ENCODE measurements around the gene NCOA7. TPM values are rescaled to one million over a fixed set of nuclear protein-coding genes. Genes with fewer than 3 reads are reported as not detected.

NCOA7 gene
- total and polyA plus RNA-seq, 10 of the 15 experiments (the other 5 are each of a cell fraction or from before 2014, with no cell fraction given) = 18.9 to 50.3 (median 34.2) TPM

GRCh38 chr6:125841356-125842090 lies 50.8 kb downstream of the NCOA7 start:
- ChIA-PET POLR2A (interaction anchor here (1.3 kb wide), 1 partner anchor 11 kb away, joined by 4 read pairs; no protein-coding TSS in a partner anchor), CTCF (interaction anchor here (0.6 kb wide), 1 partner anchor 25 kb away, joined by 3 read pairs; no protein-coding TSS in a partner anchor), SMC1A (ENCODE audit: uncharacterized antibody, unreplicated experiment) (interaction anchor here (1.2 kb wide), 1 partner anchor 12 kb away, joined by 4 read pairs; no protein-coding TSS in a partner anchor), RAD21 (ENCODE audit: unreplicated experiment) (interaction anchor here (1.2 to 1.7 kb wide), 2 partner anchors 50 to 115 kb away, joined by 3 to 4 read pairs; partner anchors contain the start of gene HINT3)
- ATAC-seq (no peak), DNase-seq (ENCODE audit: low read depth, low spot score) (no peak), FAIRE-seq (no peak)
- Histone ChIP-seq H3K9me3 (replicated peaks; ENCODE audit: control insufficient read depth, insufficient read depth, low read length) (no peaks in the 10 kb centered on the region), H2AFZ (ENCODE audit: control insufficient read depth, low read depth, low read length) (no peak overlapping the region), H3K27me3 (replicated peaks in 1 of 2; ENCODE audit: control insufficient read depth in 2 of 2, insufficient read depth in 2 of 2, low read length in 1 of 2) (no peaks in the 10 kb centered on the region), H3K79me2 (ENCODE audit: control insufficient read depth, insufficient read depth, low read length) (peaks cover 7% of the 10 kb centered on the region), H3K9ac (ENCODE audit: control insufficient read depth, insufficient read depth, low read length) (no peak overlapping the region), H4K20me1 (ENCODE audit: control insufficient read depth, insufficient read depth) (no peaks in the 10 kb centered on the region), H3K4me1 (ENCODE audit: control insufficient read depth, insufficient read depth, low read length) (no peaks in the 10 kb centered on the region), H3K36me3 (ENCODE audit: control insufficient read depth in 2 of 2, insufficient read depth in 2 of 2, low read length in 1 of 2) (no peaks in the 10 kb centered on the region), H3K27ac (ENCODE audit: control insufficient read depth, insufficient read depth) (no peak overlapping the region), H3K4me3 (no peak overlapping the region), H3K4me2 (ENCODE audit: control insufficient read depth, insufficient read depth) (no peak overlapping the region)
- in situ Hi-C loops (cut with MboI) = no loop called here
- 100% methylated on average over 5 of the region's 5 CpGs for WGBS (ENCODE audit: insufficient coverage, insufficient replicate concordance, low lambda C conversion rate, missing lambda C conversion rate)
- intact Hi-C loops (cut with micrococcal nuclease; ENCODE audit: unreplicated experiment) = no loop called here
- BruUV-seq (replicated peaks) = no TSS peak
- no peak for TF ChIP-seq NFYB (IDR thresholded peaks at IDR 0.05; ENCODE audit: insufficient read depth, low read depth, low read length)
- no peak for TF ChIP-seq SRF (IDR thresholded peaks at IDR 0.05; ENCODE audit: low read depth in 2 of 2, low read length in 2 of 2)
- TF ChIP-seq BCLAF1 (IDR thresholded peaks at IDR 0.05) = no peak
- no peak for TF ChIP-seq CHD1 (IDR thresholded peaks at IDR 0.05; ENCODE audit: low read depth, low read length)
- no peak for TF ChIP-seq SUZ12 (IDR thresholded peaks at IDR 0.05; ENCODE audit: unreplicated experiment)
- no peak for TF ChIP-seq CREM (IDR thresholded peaks at IDR 0.05; ENCODE audit: low read depth)
- no peak for TF ChIP-seq ZBTB11 (CRISPR knock-in tag; IDR thresholded peaks at IDR 0.05)
- no peak for TF ChIP-seq TCF7 (IDR thresholded peaks at IDR 0.05; ENCODE audit: borderline replicate concordance)
- no peak for TF ChIP-seq E4F1 (IDR thresholded peaks at IDR 0.05; ENCODE audit: borderline replicate concordance, partially characterized antibody)
- no peak for TF ChIP-seq STAT1 (conservative IDR thresholded peaks at IDR 0.05)
- no peak for TF ChIP-seq HSF1 (IDR thresholded peaks at IDR 0.05; ENCODE audit: low read depth, low read length)

Data from GM12878 (cell line).